IMR-90 (cell line): ENCODE results near the gene TBXAS1. TPM values are rescaled to one million over a fixed set of nuclear protein-coding genes. Genes with fewer than 3 reads are reported as not detected.

Source experiments
- ATAC-seq: fragments of 200-7000 bp; cut with Tn5 transposase; 2 replicates; pipeline ENCODE4 v1.9.1; 2020; ENCODE audit warnings: low read depth, mild to moderate bottlenecking, moderate library complexity
- BruUV-seq: library from RNA; stranded (reverse); fragments of 400-500 nt; replicated peaks from 2 replicates; lab custom pipeline; 2021; lab: Mats Ljungman, UMichigan
- CTCF ChIA-PET: fragments of 300-600 bp; formaldehyde crosslinking; extraction: SDS; loops from one replicate; lab custom pipeline; 2021; ENCODE audit warnings: antibody characterized with exemption; lab: Yijun Ruan, JAX
- POLR2A ChIA-PET: fragments of 300-600 bp; sonication (Branson Sonifier 250); formaldehyde crosslinking; loops from one replicate; lab custom pipeline; 2022; ENCODE audit warnings: antibody characterized with exemption; ENCODE audit not compliant: unreplicated experiment; lab: Charles Lee
- DNase-seq: peaks from one replicate; pipeline ENCODE4 v3.0.0; 2013
- H2AFZ ChIP-seq: replicated peaks from 2 replicates; pipeline ENCODE3; 2013; ENCODE audit warnings: low read length, mild to moderate bottlenecking; ENCODE audit not compliant: poor library complexity
- H2AK5ac ChIP-seq: 2 replicates; pipeline ENCODE4 v1.6.1; 2013; ENCODE audit warnings: low read depth, low read length, inconsistent platforms
- H2AK9ac ChIP-seq: replicated peaks from 2 replicates; pipeline ENCODE3; 2013; ENCODE audit warnings: mild to moderate bottlenecking, low read depth, low read length, moderate library complexity; ENCODE audit not compliant: poor library complexity
- H2BK120ac ChIP-seq: 2 replicates; pipeline ENCODE4 v1.6.1; 2013; ENCODE audit warnings: low read depth, low read length, inconsistent platforms
- H2BK15ac ChIP-seq: 3 replicates; pipeline ENCODE4 v1.6.1; 2013; ENCODE audit warnings: low read depth, low read length, inconsistent platforms
- H2BK20ac ChIP-seq: 2 replicates; pipeline ENCODE4 v1.6.1; 2013; ENCODE audit warnings: low read depth, mild to moderate bottlenecking, inconsistent platforms, low read length, moderate library complexity
- H2BK5ac ChIP-seq: 2 replicates; pipeline ENCODE4 v1.6.1; 2013; ENCODE audit warnings: mild to moderate bottlenecking, low read depth, low read length, inconsistent platforms; ENCODE audit not compliant: poor library complexity, severe bottlenecking
- H3K14ac ChIP-seq: replicated peaks from 2 replicates; pipeline ENCODE4 v1.6.1; 2013; ENCODE audit warnings: low read depth, low read length, inconsistent platforms
- H3K18ac ChIP-seq: 2 replicates; pipeline ENCODE4 v1.6.1; 2013; ENCODE audit warnings: low read depth, low read length, control low read depth
- H3K23ac ChIP-seq: 2 replicates; pipeline ENCODE4 v1.6.1; 2013; ENCODE audit warnings: low read depth, low read length, inconsistent platforms
- H3K27ac ChIP-seq: 2 replicates; pipeline ENCODE4 v1.5.1; 2013; ENCODE audit warnings: mild to moderate bottlenecking, control low read depth, low read length; ENCODE audit not compliant: insufficient read depth
- H3K27me3 ChIP-seq: 2 replicates; pipeline ENCODE4 v1.6.1; 2013; ENCODE audit warnings: low read length; ENCODE audit not compliant: control insufficient read depth, insufficient read depth
- H3K36me3 ChIP-seq: 2 replicates; pipeline ENCODE4 v1.6.1; 2013; ENCODE audit warnings: low read length, mixed read lengths; ENCODE audit not compliant: control insufficient read depth, insufficient read depth
- H3K4ac ChIP-seq: 2 replicates; pipeline ENCODE4 v1.6.1; 2013; ENCODE audit warnings: low read depth, low read length, inconsistent platforms
- H3K4me1 ChIP-seq: 2 replicates; pipeline ENCODE4 v1.6.1; 2013; ENCODE audit warnings: low read length, mixed read lengths; ENCODE audit not compliant: control insufficient read depth, insufficient read depth
- H3K4me2 ChIP-seq: 2 replicates; pipeline ENCODE4 v1.6.1; 2013; ENCODE audit warnings: low read depth, mild to moderate bottlenecking, control low read depth, low read length, moderate library complexity
- H3K4me3 ChIP-seq: 2 replicates; pipeline ENCODE4 v1.5.1; 2013; ENCODE audit warnings: low read depth, mild to moderate bottlenecking, control low read depth, low read length, moderate library complexity; ENCODE audit not compliant: insufficient read depth
- H3K56ac ChIP-seq: 2 replicates; pipeline ENCODE4 v1.6.1; 2013; ENCODE audit warnings: low read length, inconsistent platforms; ENCODE audit not compliant: insufficient read depth; ENCODE audit errors: extremely low read depth
- H3K79me1 ChIP-seq, 2 experiments: 2 replicates each; pipeline ENCODE4 v1.6.1; 2013; ENCODE audit warnings: low read length in 2 of 2, inconsistent platforms in 1 of 2, low read depth in 1 of 2
- H3K9ac ChIP-seq: 2 replicates; pipeline ENCODE4 v1.6.1; 2013; ENCODE audit warnings: low read depth, low read length, control low read depth
- H3K9me1 ChIP-seq: 2 replicates; pipeline ENCODE4 v1.6.1; 2013; ENCODE audit warnings: low read length, inconsistent platforms; ENCODE audit not compliant: insufficient read depth
- H3K9me3 ChIP-seq: 2 replicates; pipeline ENCODE4 v1.6.1; 2013; ENCODE audit warnings: low read length; ENCODE audit not compliant: control insufficient read depth, insufficient read depth
- H4K20me1 ChIP-seq: 2 replicates; pipeline ENCODE4 v1.6.1; 2013; ENCODE audit warnings: low read length, inconsistent platforms; ENCODE audit not compliant: insufficient read depth
- H4K5ac ChIP-seq: 2 replicates; pipeline ENCODE4 v1.6.1; 2013; ENCODE audit warnings: mild to moderate bottlenecking, low read depth, low read length, control low read depth
- H4K8ac ChIP-seq, 2 experiments: 2 replicates each; pipeline ENCODE4 v1.6.1; 2013; ENCODE audit warnings: low read depth in 2 of 2, low read length in 2 of 2, control low read depth in 1 of 2, inconsistent platforms in 1 of 2
- H4K91ac ChIP-seq: 2 replicates; pipeline ENCODE4 v1.6.1; 2013; ENCODE audit warnings: low read depth, low read length, inconsistent platforms; ENCODE audit not compliant: insufficient read depth
- CEBPB ChIP-seq: IDR thresholded peaks from 2 replicates; pipeline ENCODE4 v1.6.1; 2012; ENCODE audit warnings: low read depth, low read length, improper control_type of control experiment
- MAZ ChIP-seq: IDR thresholded peaks from 2 replicates; pipeline ENCODE4 v1.6.1; 2012; ENCODE audit warnings: low read depth, mild to moderate bottlenecking, low read length, improper control_type of control experiment, moderate library complexity, borderline replicate concordance
- RAD21 ChIP-seq: IDR thresholded peaks from 2 replicates; pipeline ENCODE4 v1.6.1; 2012; ENCODE audit warnings: low read length, improper control_type of control experiment
- RCOR1 ChIP-seq: IDR thresholded peaks from 2 replicates; pipeline ENCODE4 v1.6.1; 2012; ENCODE audit warnings: mild to moderate bottlenecking, low read length, improper control_type of control experiment; ENCODE audit not compliant: insufficient replicate concordance
- RFX5 ChIP-seq: IDR thresholded peaks from 2 replicates; pipeline ENCODE4 v1.8.0; 2012; ENCODE audit warnings: low read depth, mild to moderate bottlenecking, low read length, moderate library complexity
- WGBS, 2 experiments: methylation state at CpG; one replicate each; pipeline versions ENCODE4 v1.1.5 to v1.1.7; 2013; ENCODE audit warnings: missing lambda C conversion rate in 2 of 2; ENCODE audit not compliant: insufficient read length in 1 of 2; ENCODE audit errors: extremely low coverage in 2 of 2; 5-methylcytosine and 5-hydroxymethylcytosine counted together
- dilution Hi-C: fragments of 300-500 bp; cut with HindIII; formaldehyde crosslinking; loops from one replicate; pipeline ENCODE4 v1.14.3; 2018; ENCODE audit warnings: low sequenced_read_pairs; ENCODE audit not compliant: unreplicated experiment
- in situ Hi-C: fragments of 300-500 bp; cut with MboI; formaldehyde crosslinking; loops from 3 replicates; pipeline ENCODE4 v1.14.3; 2019; ENCODE audit warnings: low sequenced_read_pairs, inconsistent platforms, mixed read lengths
- intact Hi-C: fragments of 100-400 bp; cut with micrococcal nuclease; formaldehyde crosslinking; loops from 2 replicates; pipeline ENCODE4 v1.10.0; 2022
- polyA plus RNA-seq, 3 experiments: library from polyadenylated mRNA; depleted of rRNA; stranded (reverse); fragments of >200 nt; gene quantifications; 2 replicates each; pipeline ENCODE4 v1.2.3, GENCODE V29; 2012; ENCODE audit warnings: low replicate concordance in 1 of 3
- total RNA-seq: library from RNA; depleted of rRNA; stranded (reverse); fragments of >200 nt; gene quantifications from 2 replicates; pipeline ENCODE4 v1.2.3, GENCODE V29; 2012

TBXAS1 gene
- total and polyA plus RNA-seq, 2 of the 4 experiments (the other 2 are of a cell fraction) = 5.9 to 10.8 TPM

- Histone ChIP-seq H3K9me3 (peaks cover under 1% of the 10 kb centered on the region; the same call in 1 of the 2 replicates), H4K8ac (peak overlapping the region in 1 of 2 experiments; percentile 32; a peak in 2 of 4 replicates), H3K79me1 (0 out of 4 replicates have a peak, but pooled peaks cover 0 to 7% of the 10 kb centered on the region in 2 experiments), H3K4me2 (no peak overlapping the region), H2BK120ac (peak overlapping the region; percentile 40; the same call in 1 of the 2 replicates), H4K5ac (peak overlapping the region; percentile 32; the same call in 1 of the 2 replicates), H3K56ac (no peak overlapping the region), H4K91ac (no peak overlapping the region), H2AK9ac (no peak overlapping the region), H2BK15ac (peak overlapping the region; percentile 38; the same call in 1 of the 3 replicates), H2BK20ac (no peak overlapping the region), H3K4me1 (peaks cover 8% of the 10 kb centered on the region), H2BK5ac (peak overlapping the region; percentile 37), H3K23ac (no peak overlapping the region), H2AK5ac (no peak overlapping the region), H2AFZ (no peak overlapping the region), H4K20me1 (no peaks in the 10 kb centered on the region), H3K4ac (peak overlapping the region; percentile 57), H3K18ac (peak overlapping the region; percentile 63), H3K9me1 (no peaks in the 10 kb centered on the region), H3K36me3 (peaks cover 12% of the 10 kb centered on the region), H3K14ac (no peak overlapping the region), H3K9ac (no peak overlapping the region; the same call in 1 of the 2 replicates), H3K27ac (peak overlapping the region; percentile 77; the same call in 1 of the 2 replicates), H3K4me3 (no peak overlapping the region), H3K27me3 (no peaks in the 10 kb centered on the region)
- intact Hi-C loops = no loop called here
- BruUV-seq = no TSS peak
- ChIA-PET POLR2A (no interaction called here), CTCF (interaction anchor here (0.7 kb wide), 1 partner anchor 12 kb away, joined by 3 read pairs; no protein-coding TSS in a partner anchor)
- dilution Hi-C loops = no loop called here
- ATAC-seq = peak; percentile 73
- WGBS, 2 experiments = no CpG with 5 or more reads among the region's 2 CpGs
- DNase-seq = peak; percentile 26
- no peak for TF ChIP-seq RFX5
- TF ChIP-seq MAZ = no peak
- TF ChIP-seq RCOR1 = no peak
- TF ChIP-seq CEBPB = no peak
- TF ChIP-seq RAD21 = no peak
- in situ Hi-C loops = no loop called here
Observed at GRCh38 chr7:139797607-139798006, 31.5 kb upstream of the TBXAS1 start.
